Measurements from ENCODE around the gene PGLYRP1. TPM values are rescaled to one million over a fixed set of nuclear protein-coding genes. Genes with fewer than 3 reads are reported as not detected.
A peak's percentile ranks its signal among the peaks of the same experiment; 100 is the strongest.

Gene PGLYRP1, protein sequence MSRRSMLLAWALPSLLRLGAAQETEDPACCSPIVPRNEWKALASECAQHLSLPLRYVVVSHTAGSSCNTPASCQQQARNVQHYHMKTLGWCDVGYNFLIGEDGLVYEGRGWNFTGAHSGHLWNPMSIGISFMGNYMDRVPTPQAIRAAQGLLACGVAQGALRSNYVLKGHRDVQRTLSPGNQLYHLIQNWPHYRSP
- not detected for total RNA-seq

GRCh38 chr19:46022431-46023310 is at the start of gene PGLYRP1:
TSS of gene PGLYRP1 (minus strand) at chr19:46023053. CDS start at chr19:46023021, 32 bp downstream.
- Histone ChIP-seq H3K27me3 (peaks cover 0 to 6% of the 10 kb centered on the region in 2 donors), H3K9me3 (no peaks in the 10 kb centered on the region), H3K4me1 (no peaks in the 10 kb centered on the region), H3K36me3 (no peaks in the 10 kb centered on the region), H3K4me3 (no peak within 1 kb of the TSS), H3K27ac (no peak within 1 kb of the TSS)
- no peak for DNase-seq (ENCODE audit: low spot score in 2 of 2)
- intact Hi-C loops (cut with DNase I; ENCODE audit: low total_unique reads) = loop anchor here (10.0 kb wide), 1 partner anchor 52 kb away; no protein-coding TSS in a partner anchor
- no peak for TF ChIP-seq CTCF (IDR thresholded peaks at IDR 0.05)
- TF ChIP-seq POLR2AphosphoS5 (IDR thresholded peaks at IDR 0.05) = no peak
- TF ChIP-seq POLR2A (IDR thresholded peaks at IDR 0.05) = no peak

DNA sequence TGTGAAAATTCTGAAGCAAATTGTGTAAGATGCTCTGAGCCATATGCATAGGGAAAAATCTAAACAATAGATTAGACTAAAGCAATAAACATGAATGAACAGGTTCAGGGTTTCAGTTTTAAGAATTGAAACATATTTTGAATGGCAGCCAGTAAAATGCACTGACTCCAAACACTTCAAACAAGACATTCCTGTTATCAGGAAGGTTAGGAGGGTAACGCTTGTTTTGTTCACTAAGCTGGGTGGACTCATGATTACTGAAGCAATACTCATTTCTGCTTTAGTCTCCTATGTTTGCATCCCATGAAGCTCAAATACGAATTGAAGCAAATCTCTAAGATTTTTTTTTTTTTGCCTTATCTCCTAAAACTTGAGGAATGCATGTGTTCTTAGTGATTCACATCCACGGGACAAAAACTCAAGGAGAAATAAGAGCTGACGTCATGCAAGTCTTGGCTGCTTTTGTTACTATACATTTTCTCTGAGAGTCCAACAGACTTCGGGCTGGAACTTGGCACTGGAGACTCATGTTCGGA is 47.0 kb upstream of the PGLYRP1 start:
- Histone ChIP-seq H3K27ac (no peak overlapping the region), H3K27me3 (no peaks in the 10 kb centered on the region), H3K4me1 (peaks cover 0 to 10% of the 10 kb centered on the region in 2 donors), H3K9me3 (no peaks in the 10 kb centered on the region), H3K36me3 (no peaks in the 10 kb centered on the region), H3K4me3 (no peak overlapping the region)
- no peak for DNase-seq (ENCODE audit: low spot score in 2 of 2)
- TF ChIP-seq POLR2A (IDR thresholded peaks at IDR 0.05) (no peak), POLR2AphosphoS5 (IDR thresholded peaks at IDR 0.05) (no peak), CTCF (IDR thresholded peaks at IDR 0.05) (no peak)
- intact Hi-C loops (cut with DNase I; ENCODE audit: low total_unique reads) = loop anchor here (10.0 kb wide), 1 partner anchor 45 kb away; the partner anchor contains the start of gene PGLYRP1

DNA sequence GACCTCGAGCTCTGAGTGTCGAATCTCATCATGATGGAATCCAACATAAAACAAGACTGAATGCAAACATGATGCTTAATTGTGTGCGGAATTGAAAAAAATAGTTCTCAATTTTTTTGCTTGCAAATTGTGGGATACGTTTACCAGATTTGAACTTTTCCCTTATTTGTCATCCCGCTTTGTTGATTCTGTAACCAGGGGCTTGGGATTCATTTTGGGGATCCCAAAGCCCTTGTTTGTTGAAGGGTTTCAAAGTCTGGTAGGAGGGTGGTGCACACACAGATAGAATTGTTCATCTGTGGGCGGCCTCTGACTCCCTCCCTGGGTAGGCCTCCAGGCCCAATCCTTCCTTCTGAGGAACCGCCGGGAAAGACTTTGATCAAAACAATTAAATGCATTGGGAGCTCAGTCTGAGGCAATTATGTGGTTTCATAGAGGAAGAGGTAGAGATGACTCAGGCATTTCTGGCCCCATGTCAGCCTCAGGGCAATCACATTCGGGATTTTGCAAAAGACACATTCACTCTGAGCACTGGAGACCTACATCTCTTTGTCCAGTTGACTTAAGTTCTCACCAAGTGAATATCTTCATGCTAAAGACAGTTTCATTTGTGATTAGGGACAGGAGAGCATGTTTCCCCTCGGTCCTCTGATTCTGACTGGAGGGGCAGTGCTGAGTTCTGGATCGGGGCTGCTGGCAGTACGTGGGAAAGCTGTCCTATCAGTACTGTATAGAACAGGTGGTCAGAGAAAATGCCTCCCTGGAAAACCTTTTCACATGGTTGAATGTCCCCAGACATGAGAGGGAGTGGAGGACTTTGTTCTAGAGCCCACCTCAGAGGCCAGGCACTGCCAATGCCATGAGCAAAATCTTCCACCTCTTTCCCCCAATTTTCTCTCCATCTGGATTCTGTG is 45.7 kb upstream of the PGLYRP1 start:
- Histone ChIP-seq H3K4me3 (no peak overlapping the region), H3K36me3 (no peaks in the 10 kb centered on the region), H3K27me3 (no peaks in the 10 kb centered on the region), H3K27ac (peak overlapping the region in 1 of 2 donors; percentile 3), H3K4me1 (peaks cover 0 to 10% of the 10 kb centered on the region in 2 donors), H3K9me3 (no peaks in the 10 kb centered on the region)
- TF ChIP-seq CTCF (IDR thresholded peaks at IDR 0.05) (no peak), POLR2A (IDR thresholded peaks at IDR 0.05) (no peak), POLR2AphosphoS5 (IDR thresholded peaks at IDR 0.05) (peak in 1 of 3 donors; percentile 58)
- intact Hi-C loops (cut with DNase I; ENCODE audit: low total_unique reads) = no loop called here
- peak in 1 of 2 donors; percentile 64 for DNase-seq (ENCODE audit: low spot score in 2 of 2)

GRCh38 chr19:46067691-46068090 is 44.8 kb upstream of the PGLYRP1 start:
- no peak overlapping the region for H3K27ac ChIP-seq
- no peaks in the 10 kb centered on the region for H3K36me3 ChIP-seq
- no peak for DNase-seq (ENCODE audit: low spot score in 2 of 2)
- TF ChIP-seq CTCF (IDR thresholded peaks at IDR 0.05) (no peak), POLR2AphosphoS5 (IDR thresholded peaks at IDR 0.05) (no peak), POLR2A (IDR thresholded peaks at IDR 0.05) (no peak)
- no peak overlapping the region for H3K4me3 ChIP-seq
- peaks cover 0 to 10% of the 10 kb centered on the region in 2 donors for H3K4me1 ChIP-seq
- H3K27me3 ChIP-seq = no peaks in the 10 kb centered on the region
- H3K9me3 ChIP-seq = no peaks in the 10 kb centered on the region
- intact Hi-C loops (cut with DNase I; ENCODE audit: low total_unique reads) = no loop called here
